Osteoblast (primary cell): ENCODE results near the gene ALG10B. TPM values are rescaled to one million over a fixed set of nuclear protein-coding genes. Genes with fewer than 3 reads are reported as not detected.

ENCODE experiments used
- DNase-seq: peaks from one replicate; pipeline ENCODE4 v3.0.0; 2011; ENCODE audit warnings: low spot score, mixed read lengths; ENCODE audit not compliant: insufficient read length; ENCODE audit errors: missing footprints
- H2AFZ ChIP-seq: 2 replicates; pipeline ENCODE4 v1.6.0; 2011; ENCODE audit warnings: mild to moderate bottlenecking, low read length
- H3K27ac ChIP-seq: 2 replicates; pipeline ENCODE4 v1.5.1; 2011; ENCODE audit warnings: mild to moderate bottlenecking, low read depth, low read length, moderate library complexity
- H3K27me3 ChIP-seq: 2 replicates; pipeline ENCODE4 v1.6.0; 2012; ENCODE audit warnings: mild to moderate bottlenecking, control low read depth, inconsistent platforms, low read length, moderate library complexity; ENCODE audit not compliant: insufficient read depth
- H3K36me3 ChIP-seq: 2 replicates; pipeline ENCODE4 v1.5.1; 2011; ENCODE audit warnings: mild to moderate bottlenecking, low read length, control low read depth, moderate library complexity; ENCODE audit not compliant: insufficient read depth
- H3K4me1 ChIP-seq: 2 replicates; pipeline ENCODE4 v1.5.1; 2011; ENCODE audit warnings: mild to moderate bottlenecking, low read length, control low read depth, moderate library complexity; ENCODE audit not compliant: insufficient read depth
- H3K4me2 ChIP-seq: 2 replicates; pipeline ENCODE4 v1.6.0; 2011; ENCODE audit warnings: mild to moderate bottlenecking, low read length; ENCODE audit not compliant: insufficient read depth
- H3K4me3 ChIP-seq: fragments of 200-600 bp; sonication (generic); 3 replicates; pipeline ENCODE4 v1.5.1; 2012; ENCODE audit warnings: mild to moderate bottlenecking, low read length, inconsistent platforms; ENCODE audit not compliant: insufficient read depth
- H3K79me2 ChIP-seq: 2 replicates; pipeline ENCODE4 v1.6.0; 2012; ENCODE audit warnings: mild to moderate bottlenecking, low read length, control low read depth, inconsistent platforms; ENCODE audit not compliant: insufficient read depth
- H3K9me3 ChIP-seq: 2 replicates; pipeline ENCODE4 v1.5.1; 2011; ENCODE audit warnings: low read depth, low read length, control low read depth
- H4K20me1 ChIP-seq: 2 replicates; pipeline ENCODE4 v1.6.0; 2012; ENCODE audit warnings: mild to moderate bottlenecking, low read length, control low read depth; ENCODE audit not compliant: insufficient read depth
- CTCF ChIP-seq: IDR thresholded peaks from 2 replicates; pipeline ENCODE4 v1.5.1; 2011; ENCODE audit warnings: mild to moderate bottlenecking, low read depth, low read length, moderate library complexity; ENCODE audit errors: extremely low read depth
- small RNA-seq: library from RNA; depleted of rRNA; stranded (forward); fragments of <200 nt; gene quantifications from one replicate; pipeline ENCODE3, GENCODE V24; 2012
- total RNA-seq: library from RNA; depleted of rRNA; stranded (reverse); fragments of >200 nt; gene quantifications from 2 replicates; pipeline ENCODE4 v1.2.3, GENCODE V29; 2012

ALG10B gene
- total RNA-seq, 1 donor = 2.9 TPM

- no peak overlapping the region for H3K4me3 ChIP-seq
- no peak overlapping the region for H3K4me2 ChIP-seq
- peaks cover 2% of the 10 kb centered on the region for H3K9me3 ChIP-seq
- H3K79me2 ChIP-seq = no peaks in the 10 kb centered on the region
- DNase-seq = no peak
- H3K4me1 ChIP-seq = no peaks in the 10 kb centered on the region
- H4K20me1 ChIP-seq = no peaks in the 10 kb centered on the region
- H3K36me3 ChIP-seq = no peaks in the 10 kb centered on the region
- H3K27ac ChIP-seq = no peak overlapping the region
- no peak for TF ChIP-seq CTCF
- no peaks in the 10 kb centered on the region for H3K27me3 ChIP-seq
- H2AFZ ChIP-seq = no peak overlapping the region
These were observed 50.9 kb downstream of the ALG10B start for GRCh38 chr12:38367506-38367905.

GRCh38 chr12:38370311-38370710, 53.7 kb downstream of the ALG10B start:
- Histone ChIP-seq H3K4me3 (no peak overlapping the region), H3K36me3 (no peaks in the 10 kb centered on the region), H3K27ac (no peak overlapping the region), H3K79me2 (no peaks in the 10 kb centered on the region), H4K20me1 (no peaks in the 10 kb centered on the region), H3K4me2 (no peak overlapping the region), H3K9me3 (peaks cover 2% of the 10 kb centered on the region), H3K4me1 (no peaks in the 10 kb centered on the region), H2AFZ (no peak overlapping the region), H3K27me3 (no peaks in the 10 kb centered on the region)
- no peak for DNase-seq
- TF ChIP-seq CTCF = no peak

GRCh38 chr12:38373784-38374183, 57.2 kb downstream of the ALG10B start:
- no peak overlapping the region for H3K4me3 ChIP-seq
- H3K27ac ChIP-seq = no peak overlapping the region
- H3K9me3 ChIP-seq = peaks cover 2% of the 10 kb centered on the region
- no peak for DNase-seq
- no peak overlapping the region for H2AFZ ChIP-seq
- no peaks in the 10 kb centered on the region for H3K4me1 ChIP-seq
- no peaks in the 10 kb centered on the region for H3K27me3 ChIP-seq
- no peak for TF ChIP-seq CTCF
- H3K79me2 ChIP-seq = no peaks in the 10 kb centered on the region
- no peaks in the 10 kb centered on the region for H4K20me1 ChIP-seq
- H3K4me2 ChIP-seq = no peak overlapping the region
- no peaks in the 10 kb centered on the region for H3K36me3 ChIP-seq

GRCh38 chr12:38374751-38375150, 58.2 kb downstream of the ALG10B start:
- no peak overlapping the region for H3K27ac ChIP-seq
- H4K20me1 ChIP-seq = no peaks in the 10 kb centered on the region
- H3K4me2 ChIP-seq = no peak overlapping the region
- H2AFZ ChIP-seq = no peak overlapping the region
- H3K79me2 ChIP-seq = no peaks in the 10 kb centered on the region
- H3K27me3 ChIP-seq = no peaks in the 10 kb centered on the region
- no peaks in the 10 kb centered on the region for H3K36me3 ChIP-seq
- H3K9me3 ChIP-seq = no peaks in the 10 kb centered on the region
- no peak for TF ChIP-seq CTCF
- no peak overlapping the region for H3K4me3 ChIP-seq
- H3K4me1 ChIP-seq = no peaks in the 10 kb centered on the region
- DNase-seq = no peak

Small RNA genes lying within 50 kb of the gene (small RNA-seq; reads per million reads assigned to genes)
- not detected for gene RF00019
